Measurements from ENCODE around the gene GALT.
A peak's percentile ranks its signal among the peaks of the same experiment; 100 is the strongest.

Gene GALT

DNA sequence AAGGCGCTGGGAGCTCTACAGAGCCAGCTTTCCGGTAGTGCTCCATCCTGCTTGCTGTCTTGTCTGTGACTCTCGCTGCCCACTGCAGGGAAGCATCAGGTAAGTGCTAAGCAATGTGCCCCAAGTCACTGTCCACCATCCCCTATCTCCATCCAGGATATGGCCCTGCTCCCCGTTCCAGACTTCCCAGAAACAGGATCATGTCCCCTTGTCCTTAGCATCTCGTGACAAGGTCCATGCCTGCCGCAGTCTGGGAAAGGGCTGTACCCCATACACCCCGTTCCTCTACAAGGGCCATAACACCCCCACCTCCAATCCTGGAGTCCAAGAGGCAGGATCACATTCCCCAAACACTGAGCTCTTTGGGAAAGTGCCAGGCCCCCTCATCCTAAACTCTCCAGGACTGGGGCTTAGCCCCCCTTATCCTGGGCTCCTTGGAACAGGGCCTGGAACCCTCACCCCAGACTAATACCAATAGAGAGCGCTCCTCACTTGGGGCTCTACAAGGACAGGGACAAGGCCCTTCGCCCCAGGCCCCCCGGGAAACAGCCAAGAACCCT lies 35.1 kb upstream of the GALT start:
- H2AFZ ChIP-seq (ENCODE audit: low read length): peak overlapping the region; percentile 90

DNA sequence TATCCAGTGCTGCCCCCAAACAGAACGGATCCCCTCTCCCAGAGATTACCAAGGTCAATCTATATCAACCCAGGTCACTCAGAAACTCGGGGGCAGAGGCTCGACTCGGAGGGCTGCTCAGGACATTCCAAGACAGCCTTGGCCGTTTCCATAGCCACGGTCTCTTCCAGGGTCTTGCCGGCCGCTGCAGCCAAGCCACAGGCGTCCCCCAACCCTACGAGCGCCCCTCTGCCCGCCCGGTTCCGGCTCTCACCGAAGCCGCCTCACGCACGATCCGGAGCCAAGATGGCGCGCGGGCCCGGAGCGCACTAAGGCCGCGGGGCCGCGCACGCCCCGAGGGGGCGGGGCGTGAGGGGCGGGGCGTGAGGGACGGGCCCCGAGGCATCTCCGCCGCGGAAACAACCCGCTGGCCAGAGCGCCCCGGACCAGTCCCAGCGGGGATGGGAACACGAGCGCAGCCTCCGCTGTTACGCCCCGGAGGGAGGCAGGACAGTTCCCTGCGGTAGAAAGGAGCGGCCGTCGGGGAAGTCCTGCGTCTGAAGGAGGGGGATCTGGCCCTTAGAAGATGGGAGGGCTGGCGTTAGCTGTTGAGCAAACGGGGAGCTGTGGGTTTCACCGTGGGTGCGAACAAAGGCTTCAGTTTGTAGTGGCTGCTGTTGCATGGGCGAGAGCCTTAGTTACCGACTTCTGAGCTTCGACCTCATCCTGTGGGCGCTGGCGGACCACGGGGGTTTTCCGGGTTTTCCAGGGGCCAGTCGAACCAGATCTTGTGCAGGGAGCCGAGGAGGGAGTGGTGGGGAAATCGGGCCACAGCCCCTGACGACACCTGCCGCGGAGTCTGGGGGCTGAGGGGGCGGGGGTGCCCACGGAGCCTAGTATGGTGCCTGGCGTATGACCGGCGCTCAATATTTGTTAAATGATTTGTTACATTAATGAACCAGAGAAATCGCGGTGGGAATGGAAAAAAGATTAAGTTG lies 34.4 kb upstream of the GALT start, which contains the start of gene RPP25L:
Gene RPP25L, minus strand, starts transcription at position 287 of the 977 bp plus-strand sequence. CDS start 801 bp downstream, outside the sequence.
- Histone ChIP-seq H2AFZ (ENCODE audit: low read length) (peak within 1 kb of the TSS; percentile 90), H3K9ac (ENCODE audit: low read length) (peak within 1 kb of the TSS; percentile 89), H3K79me2 (ENCODE audit: low read length) (peaks cover 14% of the 10 kb centered on the region), H3K4me3 (ENCODE audit: low read length) (peak within 1 kb of the TSS; percentile 86), H3F3A (ENCODE audit: insufficient read depth, low read length) (peaks cover 6% of the 10 kb centered on the region; the same call in 1 of the 2 replicates), H3K27me3 (replicated peaks; ENCODE audit: insufficient read depth, low read length) (no peaks in the 10 kb centered on the region), H3K4me2 (ENCODE audit: low read depth, low read length) (peak within 1 kb of the TSS; percentile 97), H3K4me1 (ENCODE audit: low read length) (peaks cover 6% of the 10 kb centered on the region; the same call in 1 of the 2 replicates), H3K9me2 (replicated peaks; ENCODE audit: insufficient read depth, low read length) (no peaks in the 10 kb centered on the region), H3K9me3 (replicated peaks; ENCODE audit: insufficient read depth, low read length) (no peaks in the 10 kb centered on the region), H3K27ac (ENCODE audit: low read length) (peak within 1 kb of the TSS; percentile 15; the same call in 1 of the 2 replicates), H4K20me1 (ENCODE audit: insufficient read depth, low read length) (no peaks in the 10 kb centered on the region), H3K36me3 (replicated peaks; ENCODE audit: insufficient read depth, low read length) (no peaks in the 10 kb centered on the region)
- TF ChIP-seq EZH2 (optimal IDR thresholded peaks at IDR 0.05; ENCODE audit: low read depth, low read length): no peak
- TF ChIP-seq, protein P1, sequence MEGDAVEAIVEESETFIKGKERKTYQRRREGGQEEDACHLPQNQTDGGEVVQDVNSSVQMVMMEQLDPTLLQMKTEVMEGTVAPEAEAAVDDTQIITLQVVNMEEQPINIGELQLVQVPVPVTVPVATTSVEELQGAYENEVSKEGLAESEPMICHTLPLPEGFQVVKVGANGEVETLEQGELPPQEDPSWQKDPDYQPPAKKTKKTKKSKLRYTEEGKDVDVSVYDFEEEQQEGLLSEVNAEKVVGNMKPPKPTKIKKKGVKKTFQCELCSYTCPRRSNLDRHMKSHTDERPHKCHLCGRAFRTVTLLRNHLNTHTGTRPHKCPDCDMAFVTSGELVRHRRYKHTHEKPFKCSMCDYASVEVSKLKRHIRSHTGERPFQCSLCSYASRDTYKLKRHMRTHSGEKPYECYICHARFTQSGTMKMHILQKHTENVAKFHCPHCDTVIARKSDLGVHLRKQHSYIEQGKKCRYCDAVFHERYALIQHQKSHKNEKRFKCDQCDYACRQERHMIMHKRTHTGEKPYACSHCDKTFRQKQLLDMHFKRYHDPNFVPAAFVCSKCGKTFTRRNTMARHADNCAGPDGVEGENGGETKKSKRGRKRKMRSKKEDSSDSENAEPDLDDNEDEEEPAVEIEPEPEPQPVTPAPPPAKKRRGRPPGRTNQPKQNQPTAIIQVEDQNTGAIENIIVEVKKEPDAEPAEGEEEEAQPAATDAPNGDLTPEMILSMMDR (IDR thresholded peaks at IDR 0.05; ENCODE audit: low read length): no peak
- no peak for TF ChIP-seq EZH2phosphoT487 (IDR thresholded peaks at IDR 0.05; ENCODE audit: low read length)
- DNase-seq: peak; percentile 90

More for the DNA sequence above, 35.1 kb upstream of the GALT start:
- peak overlapping the region; percentile 10; the same call in 1 of the 2 replicates for H3K27ac ChIP-seq (ENCODE audit: low read length)
- DNase-seq: no peak
- H3K4me3 ChIP-seq (ENCODE audit: low read length): peak overlapping the region; percentile 86
- peak overlapping the region; percentile 97 for H3K4me2 ChIP-seq (ENCODE audit: low read depth, low read length)
- peak overlapping the region; percentile 89 for H3K9ac ChIP-seq (ENCODE audit: low read length)
- TF ChIP-seq EZH2phosphoT487 (IDR thresholded peaks at IDR 0.05; ENCODE audit: low read length) (no peak), EZH2 (optimal IDR thresholded peaks at IDR 0.05; ENCODE audit: low read depth, low read length) (no peak)
- TF ChIP-seq, protein P1 (IDR thresholded peaks at IDR 0.05; ENCODE audit: low read length): 0 out of 2 replicates have a peak, but pooled peaks have one; percentile 3
- H3K36me3 ChIP-seq (replicated peaks; ENCODE audit: insufficient read depth, low read length): no peaks in the 10 kb centered on the region
- H3F3A ChIP-seq (ENCODE audit: insufficient read depth, low read length): peaks cover 6% of the 10 kb centered on the region; the same call in 1 of the 2 replicates
- H3K4me1 ChIP-seq (ENCODE audit: low read length): peaks cover 6% of the 10 kb centered on the region; the same call in 1 of the 2 replicates
- no peaks in the 10 kb centered on the region for H3K27me3 ChIP-seq (replicated peaks; ENCODE audit: insufficient read depth, low read length)
- H4K20me1 ChIP-seq (ENCODE audit: insufficient read depth, low read length): no peaks in the 10 kb centered on the region
- H3K9me2 ChIP-seq (replicated peaks; ENCODE audit: insufficient read depth, low read length): no peaks in the 10 kb centered on the region
- H3K79me2 ChIP-seq (ENCODE audit: low read length): peaks cover 14% of the 10 kb centered on the region
- H3K9me3 ChIP-seq (replicated peaks; ENCODE audit: insufficient read depth, low read length): no peaks in the 10 kb centered on the region

DNA sequence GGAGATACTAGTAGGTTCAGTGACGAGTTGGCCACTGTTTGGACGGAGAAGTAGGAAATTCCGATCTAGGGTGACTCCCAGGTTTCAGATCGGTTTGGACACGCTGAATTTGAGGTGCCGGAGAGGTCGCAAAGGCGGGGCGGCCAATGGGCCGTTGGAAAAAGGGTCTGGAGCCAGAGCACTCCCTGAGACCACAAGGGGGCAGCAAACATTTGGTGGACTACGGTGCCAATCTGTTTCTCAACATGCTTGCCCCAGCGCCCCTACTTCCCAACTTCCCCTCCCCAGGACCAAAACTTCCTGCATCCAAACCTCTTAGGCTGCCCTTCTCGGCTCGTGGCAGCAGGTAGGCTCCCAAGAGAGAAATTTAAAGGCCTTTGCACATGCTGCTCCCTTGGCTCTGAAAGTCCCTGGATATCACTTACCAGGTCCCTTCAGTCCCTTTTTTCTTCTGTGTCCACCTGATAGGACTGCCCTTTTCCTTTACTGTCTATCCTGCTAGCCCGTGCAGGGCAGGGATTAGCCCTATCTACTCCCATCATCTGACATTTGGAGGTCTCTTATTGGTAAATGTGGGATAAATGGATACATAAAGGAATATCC lies 33.6 kb upstream of the GALT start:
- Histone ChIP-seq H3K9me2 (replicated peaks; ENCODE audit: insufficient read depth, low read length) (no peaks in the 10 kb centered on the region), H4K20me1 (ENCODE audit: insufficient read depth, low read length) (no peaks in the 10 kb centered on the region), H3K27me3 (replicated peaks; ENCODE audit: insufficient read depth, low read length) (no peaks in the 10 kb centered on the region), H3K36me3 (replicated peaks; ENCODE audit: insufficient read depth, low read length) (no peaks in the 10 kb centered on the region), H3K4me3 (ENCODE audit: low read length) (peak overlapping the region; percentile 86), H3K4me2 (ENCODE audit: low read depth, low read length) (peak overlapping the region; percentile 97), H3F3A (ENCODE audit: insufficient read depth, low read length) (peaks cover 6% of the 10 kb centered on the region; the same call in 1 of the 2 replicates), H3K9me3 (replicated peaks; ENCODE audit: insufficient read depth, low read length) (no peaks in the 10 kb centered on the region), H3K27ac (ENCODE audit: low read length) (no peak overlapping the region; the same call in 1 of the 2 replicates), H3K4me1 (ENCODE audit: low read length) (peaks cover 6% of the 10 kb centered on the region; the same call in 1 of the 2 replicates), H3K9ac (ENCODE audit: low read length) (peak overlapping the region; percentile 89; the same call in 1 of the 2 replicates), H2AFZ (ENCODE audit: low read length) (peak overlapping the region; percentile 76), H3K79me2 (ENCODE audit: low read length) (peaks cover 14% of the 10 kb centered on the region)
- TF ChIP-seq, protein P1 (IDR thresholded peaks at IDR 0.05; ENCODE audit: low read length): peak; percentile 84
- no peak for TF ChIP-seq EZH2 (optimal IDR thresholded peaks at IDR 0.05; ENCODE audit: low read depth, low read length)
- DNase-seq: peak; percentile 77
